ENCODE data around the gene OSBPL3.

OSBPL3 gene

GRCh38 chr7:24800073-24800472 is 179.9 kb downstream of the OSBPL3 start:
- H3K4me3 ChIP-seq (ENCODE audit: low read depth, low read length), result no peak overlapping the region
- TF ChIP-seq TSHZ1 (tag by site-specific recombination; IDR thresholded peaks at IDR 0.05; ENCODE audit: borderline replicate concordance) (no peak), ZNF501 (tag by site-specific recombination; IDR thresholded peaks at IDR 0.05) (no peak), REPIN1 (tag by site-specific recombination; IDR thresholded peaks at IDR 0.05; ENCODE audit: low read depth) (no peak), ZNF555 (tag by site-specific recombination; conservative IDR thresholded peaks at IDR 0.05) (no peak), RBAK (tag by site-specific recombination; IDR thresholded peaks at IDR 0.05) (no peak), ZNF16 (tag by site-specific recombination; IDR thresholded peaks at IDR 0.05; ENCODE audit: low read depth) (no peak), ZNF530 (tag by site-specific recombination; IDR thresholded peaks at IDR 0.05; ENCODE audit: low read depth) (no peak), ZNF350 (tag by site-specific recombination; IDR thresholded peaks at IDR 0.05) (no peak), KLF1 (tag by site-specific recombination; IDR thresholded peaks at IDR 0.05) (no peak), ZBTB11 (tag by site-specific recombination; conservative IDR thresholded peaks at IDR 0.05; ENCODE audit: low read depth) (no peak), ZBTB48 (tag by site-specific recombination; IDR thresholded peaks at IDR 0.05) (no peak), ZNF768 (tag by site-specific recombination; IDR thresholded peaks at IDR 0.05) (no peak), ZNF404 (tag by site-specific recombination; IDR thresholded peaks at IDR 0.05) (no peak)
- no peaks in the 10 kb centered on the region; the same call in 1 of the 2 replicates for H3K4me1 ChIP-seq (ENCODE audit: control insufficient read depth, insufficient read depth, low read length)
- H3K9me3 ChIP-seq (ENCODE audit: control insufficient read depth, insufficient read depth, low read depth, low read length), result no peaks in the 10 kb centered on the region
- H3K27ac ChIP-seq (ENCODE audit: extremely low read depth, low read depth, low read length), result no peak overlapping the region
- CTCF ChIA-PET, result interaction anchor here (0.7 to 1.7 kb wide), 5 partner anchors 12 to 669 kb away, joined by 4 to 9 read pairs (median 4); no protein-coding TSS in a partner anchor
- POLR2A ChIA-PET, result no interaction called here
- peaks cover 0 to 23% of the 10 kb centered on the region in 2 experiments for H3K36me3 ChIP-seq (ENCODE audit: control insufficient read depth in 2 of 2, insufficient read depth in 1 of 2, low read length in 2 of 2)

GRCh38 chr7:24799506-24799905 is 180.5 kb downstream of the OSBPL3 start:
- no peaks in the 10 kb centered on the region; the same call in 1 of the 2 replicates for H3K4me1 ChIP-seq (ENCODE audit: control insufficient read depth, insufficient read depth, low read length)
- ChIA-PET POLR2A (interaction anchor here (0.6 kb wide), 1 partner anchor 12 kb away, joined by 6 read pairs; no protein-coding TSS in a partner anchor), CTCF (interaction anchor here (1.0 to 1.7 kb wide), 4 partner anchors 13 to 299 kb away, joined by 4 to 9 read pairs (median 6); no protein-coding TSS in a partner anchor)
- H3K4me3 ChIP-seq (ENCODE audit: low read depth, low read length), result no peak overlapping the region
- no peaks in the 10 kb centered on the region for H3K9me3 ChIP-seq (ENCODE audit: control insufficient read depth, insufficient read depth, low read depth, low read length)
- H3K27ac ChIP-seq (ENCODE audit: extremely low read depth, low read depth, low read length), result no peak overlapping the region
- peaks cover 0 to 23% of the 10 kb centered on the region in 2 experiments; a peak in 2 of 3 replicates for H3K36me3 ChIP-seq (ENCODE audit: control insufficient read depth in 2 of 2, insufficient read depth in 1 of 2, low read length in 2 of 2)
- TF ChIP-seq ZFP41 (tag by site-specific recombination; IDR thresholded peaks at IDR 0.05; ENCODE audit: borderline replicate concordance), result no peak
- no peak for TF ChIP-seq ZNF768 (tag by site-specific recombination; IDR thresholded peaks at IDR 0.05)
- no peak for TF ChIP-seq ZSCAN16 (tag by site-specific recombination; IDR thresholded peaks at IDR 0.05)
- no peak for TF ChIP-seq YY1 (tag by site-specific recombination; IDR thresholded peaks at IDR 0.05)
- no peak for TF ChIP-seq ZFP69B (tag by site-specific recombination; IDR thresholded peaks at IDR 0.05)
- TF ChIP-seq SP3 (tag by site-specific recombination; IDR thresholded peaks at IDR 0.05), result no peak
- no peak for TF ChIP-seq ZNF121 (tag by site-specific recombination; IDR thresholded peaks at IDR 0.05)
- TF ChIP-seq, protein P1, sequence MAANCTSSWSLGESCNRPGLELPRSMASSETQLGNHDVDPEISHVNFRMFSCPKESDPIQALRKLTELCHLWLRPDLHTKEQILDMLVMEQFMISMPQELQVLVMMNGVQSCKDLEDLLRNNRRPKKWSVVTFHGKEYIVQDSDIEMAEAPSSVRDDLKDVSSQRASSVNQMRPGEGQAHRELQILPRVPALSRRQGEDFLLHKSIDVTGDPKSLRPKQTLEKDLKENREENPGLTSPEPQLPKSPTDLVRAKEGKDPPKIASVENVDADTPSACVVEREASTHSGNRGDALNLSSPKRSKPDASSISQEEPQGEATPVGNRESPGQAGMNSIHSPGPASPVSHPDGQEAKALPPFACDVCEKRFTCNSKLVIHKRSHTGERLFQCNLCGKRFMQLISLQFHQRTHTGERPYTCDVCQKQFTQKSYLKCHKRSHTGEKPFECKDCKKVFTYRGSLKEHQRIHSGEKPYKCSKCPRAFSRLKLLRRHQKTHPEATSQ (tag by site-specific recombination; IDR thresholded peaks at IDR 0.05), result no peak
- TF ChIP-seq ZNF639 (tag by site-specific recombination; IDR thresholded peaks at IDR 0.05), result no peak
- no peak for TF ChIP-seq HOXD13 (CRISPR knock-in tag; IDR thresholded peaks at IDR 0.05; ENCODE audit: borderline replicate concordance)
- no peak for TF ChIP-seq ZNF704 (tag by site-specific recombination; IDR thresholded peaks at IDR 0.05)
- no peak for TF ChIP-seq ZNF600 (tag by site-specific recombination; IDR thresholded peaks at IDR 0.05)
- no peak for TF ChIP-seq SP2 (tag by site-specific recombination; IDR thresholded peaks at IDR 0.05)

All from HEK293 (cell line).